Pericardium fibroblast (primary cell): ENCODE data around the gene CHCT1. TPM values are rescaled to one million over a fixed set of nuclear protein-coding genes. Genes with fewer than 3 reads are reported as not detected.

Experiments
- total RNA-seq: library from RNA; depleted of rRNA; stranded (reverse); fragments of >200 nt; gene quantifications from 2 replicates; pipeline ENCODE4 v1.2.3, GENCODE V29; 2015

The CHCT1 gene
- not detected in 2 replicates for total RNA-seq

GRCh38 chr17:60422162-60422665 is at the start of gene CHCT1:
CHCT1 (plus strand) TSS chr17:60422489; CDS start chr17:60422593, 104 bp downstream.

GRCh38 chr17:60392042-60392844 is 30.0 kb upstream of the CHCT1 start, which contains the start of gene USP32:
USP32 (minus strand) TSS chr17:60392133; CDS start chr17:60391939, 194 bp downstream.

Other genes starting within 250 kb of the CHCT1 start
- 24.2 and 37.0 TPM in 2 replicates for gene USP32, start 30.4 kb upstream of the CHCT1 start, total RNA-seq
- 25.3 and 30.1 TPM in 2 replicates for gene APPBP2, start 103.8 kb downstream of the CHCT1 start, total RNA-seq
- 7.6 and 10.4 TPM in 2 replicates for gene PPM1D, start 177.7 kb downstream of the CHCT1 start, total RNA-seq